T follicular helper cell (primary cell): ENCODE data around the gene CACNG3.
"Not testable (repeated sequence)": the region's sequence is repeated elsewhere in the genome, so short reads cannot be mapped to it uniquely, and the experiment has no call there.

Source experiments
- DNase-seq: peaks from one replicate; pipeline ENCODE4 v3.0.0-alpha.2; 2020; ENCODE audit warnings: low read depth

Gene CACNG3

DNA sequence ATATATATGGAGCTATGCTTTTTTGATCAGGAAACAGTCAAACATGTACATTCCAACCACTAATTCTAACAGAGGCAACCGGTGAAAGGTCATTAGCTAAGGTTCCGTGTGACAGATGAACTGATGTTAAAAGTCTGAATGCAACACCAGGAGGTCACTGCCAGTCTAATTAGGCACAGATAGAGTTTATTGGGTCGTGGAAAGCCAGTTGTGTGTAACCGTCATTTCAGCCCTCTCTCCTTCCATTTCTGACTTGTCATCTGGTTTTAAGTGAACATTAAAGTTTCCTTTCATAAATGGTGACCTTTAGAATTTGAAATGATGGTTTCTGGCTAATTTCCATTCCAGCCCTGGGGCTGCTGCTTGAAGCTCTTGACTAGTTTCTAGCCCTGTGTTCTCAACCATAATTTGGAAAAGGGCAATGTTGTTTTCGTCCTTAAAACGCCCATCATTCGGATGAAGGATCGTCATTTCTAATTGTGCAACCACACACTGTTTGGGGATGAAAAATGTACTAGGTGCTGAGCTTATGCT lies 23.9 kb downstream of the CACNG3 start:
- no peak for DNase-seq

DNA sequence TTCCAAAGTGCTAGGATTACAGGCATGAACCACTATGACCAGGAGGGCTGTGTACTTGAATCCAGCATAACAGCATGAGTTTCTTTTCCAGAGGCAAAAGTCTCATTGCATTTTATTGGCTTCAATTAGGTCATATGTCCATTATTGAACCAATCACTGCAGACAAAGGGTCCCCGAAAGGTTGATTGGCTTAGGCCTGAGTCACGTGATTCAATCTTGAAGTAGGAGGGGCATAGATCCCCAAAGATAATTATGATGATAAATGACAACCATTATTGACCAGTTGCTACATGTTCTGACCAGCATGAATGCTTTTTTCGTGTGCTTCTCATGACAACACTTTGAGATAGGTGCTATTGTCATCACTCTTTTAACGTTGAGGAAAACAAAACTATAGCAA lies 25.3 kb downstream of the CACNG3 start:
- no peak for DNase-seq

DNA sequence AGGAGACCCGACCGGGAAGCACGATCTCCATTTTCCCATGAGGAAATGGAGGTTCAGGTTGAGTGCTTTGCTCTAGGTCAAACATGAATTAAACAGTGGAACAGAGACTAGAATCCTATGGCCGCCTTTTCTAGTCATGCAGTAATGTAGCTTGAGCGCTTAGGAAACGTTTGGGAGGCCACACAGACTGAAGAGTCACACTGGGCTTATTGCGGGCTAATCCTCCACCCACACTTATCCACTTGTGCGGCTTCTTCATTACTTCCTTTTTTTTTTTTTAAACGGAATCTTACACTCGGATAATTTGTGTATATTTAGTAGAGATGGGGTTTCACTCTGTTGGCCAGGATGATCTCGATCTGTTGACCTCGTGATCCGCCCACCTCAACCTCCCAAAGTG lies 26.0 kb downstream of the CACNG3 start:
- DNase-seq, result no peak

DNA sequence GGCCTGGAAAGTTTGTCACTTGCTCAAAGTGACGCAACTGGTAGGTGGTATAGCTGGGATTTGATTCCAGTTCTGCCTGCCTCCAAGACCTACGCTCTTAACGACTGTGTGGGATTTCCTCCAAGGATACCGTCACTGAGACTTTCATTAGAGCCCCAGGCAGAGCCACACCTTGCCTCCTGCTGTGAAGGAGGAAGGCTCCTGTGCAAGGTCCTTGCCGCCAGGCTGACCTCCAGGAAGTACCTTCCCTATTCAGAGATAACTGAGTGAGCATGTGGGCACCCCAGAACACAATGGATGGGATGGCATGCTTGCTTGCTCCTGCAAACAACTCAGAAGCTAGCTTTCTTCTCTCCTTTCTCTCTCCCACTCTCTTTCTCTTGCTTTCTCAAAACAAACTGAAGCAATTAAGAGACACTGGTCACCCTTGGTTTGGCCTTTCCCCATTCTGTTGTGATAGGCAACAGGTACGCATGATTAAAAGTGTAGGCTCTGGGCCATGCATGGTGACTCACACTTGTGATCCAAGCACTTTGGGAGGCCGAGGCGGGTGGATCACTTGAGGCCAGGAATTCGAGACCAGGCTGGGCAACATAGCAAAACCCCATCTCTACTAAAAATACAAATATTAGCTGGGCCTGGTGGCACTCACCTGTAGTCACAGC lies 30.7 kb downstream of the CACNG3 start:
- no peak for DNase-seq

DNA sequence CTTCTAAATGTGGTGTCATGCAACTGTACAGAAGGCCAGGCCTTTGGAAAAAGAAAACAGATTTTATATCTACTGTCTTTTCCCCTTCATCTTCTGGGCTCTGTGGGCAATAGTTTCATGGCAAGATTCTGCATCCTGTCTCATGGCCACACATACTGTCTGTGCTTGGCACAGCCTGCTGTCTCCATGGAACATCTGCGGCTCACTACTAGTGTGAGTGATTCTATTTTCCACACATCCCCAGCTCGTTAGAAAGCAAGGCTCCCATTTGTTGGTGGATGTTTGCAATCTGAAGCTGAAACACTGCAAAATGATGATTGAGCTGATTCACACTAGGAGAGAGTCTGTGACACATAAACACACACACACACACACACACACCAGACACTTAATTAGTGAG lies 32.4 kb downstream of the CACNG3 start:
- DNase-seq, result no peak

DNA sequence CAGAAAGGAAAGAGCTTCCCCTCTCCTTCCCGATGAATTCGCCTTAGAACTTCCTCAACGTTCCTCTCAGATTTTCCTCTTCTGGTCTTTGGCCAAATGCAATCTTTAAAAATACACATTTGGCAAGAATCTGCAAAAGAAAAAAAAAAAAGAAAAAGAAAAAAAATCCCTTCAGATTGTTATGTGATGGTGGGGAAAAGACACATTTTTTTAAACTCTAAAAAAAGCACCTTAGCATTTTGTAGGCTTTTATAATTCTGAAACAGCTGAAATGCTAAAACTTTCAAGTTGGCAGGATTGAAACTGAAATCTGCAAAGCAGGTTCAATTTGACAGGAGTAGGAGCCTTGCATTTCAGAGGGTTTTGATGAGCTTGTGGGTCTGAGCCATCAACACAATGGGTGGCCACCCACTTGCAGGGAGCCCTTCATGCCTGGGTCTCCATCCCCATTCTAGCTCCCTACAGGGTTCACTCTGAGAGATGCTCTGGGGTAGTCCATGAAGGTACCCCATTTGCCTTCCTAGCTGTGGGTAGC lies 33.1 kb downstream of the CACNG3 start:
- DNase-seq, result no peak

DNA sequence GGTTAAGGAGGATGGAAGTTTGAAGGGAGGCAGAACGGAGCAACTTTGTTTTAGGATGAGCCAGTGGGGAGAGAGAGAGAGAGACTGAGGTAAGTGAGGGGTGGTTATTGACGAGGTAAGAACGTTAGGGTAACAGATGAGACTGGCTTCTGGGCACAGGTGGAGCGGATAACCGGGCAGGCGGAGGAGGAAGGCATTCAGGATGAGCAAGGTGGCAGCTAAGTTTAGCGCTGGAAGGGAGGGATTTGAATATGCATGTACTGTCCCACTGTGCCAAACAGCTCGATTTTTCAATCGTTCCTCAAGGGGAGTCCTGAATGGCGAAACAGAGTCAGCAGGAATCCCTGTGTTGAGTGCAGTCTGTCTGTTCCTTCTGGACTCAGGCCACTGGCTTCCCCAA lies 35.8 kb downstream of the CACNG3 start:
- no peak for DNase-seq

DNA sequence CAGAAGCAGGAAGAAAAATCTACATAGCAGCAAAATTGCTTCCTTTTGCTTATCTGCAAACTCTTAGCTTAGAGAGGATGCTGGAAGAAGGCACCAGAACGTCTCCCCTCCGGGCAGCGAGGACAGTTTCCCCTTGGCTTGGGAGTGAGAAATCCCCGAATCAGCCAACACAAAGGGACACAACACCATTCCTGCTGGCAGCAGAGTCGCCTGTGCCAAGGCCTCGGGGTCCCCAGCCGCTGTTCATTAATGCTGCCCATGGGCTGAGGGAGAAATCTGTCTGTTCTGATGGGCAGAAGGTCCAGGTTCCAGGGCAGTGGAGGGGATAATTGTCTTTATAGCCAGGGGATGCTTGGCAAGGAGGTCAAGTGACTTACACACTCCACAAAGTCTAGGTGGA lies 38.0 kb downstream of the CACNG3 start:
- no peak for DNase-seq

DNA sequence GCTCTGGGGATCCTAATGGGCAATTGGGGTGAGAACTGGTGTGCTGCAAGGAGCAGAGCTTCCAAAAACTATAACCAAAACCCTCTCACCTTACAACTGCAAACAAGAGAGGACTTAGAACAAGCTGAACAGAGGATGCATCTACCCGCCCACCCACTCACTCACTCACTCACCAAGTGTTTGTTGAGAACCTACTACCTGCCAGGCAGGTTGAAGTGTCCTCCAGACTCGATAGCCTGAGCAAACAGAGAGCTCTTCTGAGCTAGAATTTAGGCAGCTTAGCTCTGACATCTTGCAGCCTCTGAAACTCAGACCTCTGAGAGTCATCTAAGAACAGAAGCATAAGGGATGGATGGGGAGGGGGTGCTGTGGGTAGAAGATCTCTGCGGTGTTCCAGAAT lies 41.2 kb downstream of the CACNG3 start:
- no peak for DNase-seq

DNA sequence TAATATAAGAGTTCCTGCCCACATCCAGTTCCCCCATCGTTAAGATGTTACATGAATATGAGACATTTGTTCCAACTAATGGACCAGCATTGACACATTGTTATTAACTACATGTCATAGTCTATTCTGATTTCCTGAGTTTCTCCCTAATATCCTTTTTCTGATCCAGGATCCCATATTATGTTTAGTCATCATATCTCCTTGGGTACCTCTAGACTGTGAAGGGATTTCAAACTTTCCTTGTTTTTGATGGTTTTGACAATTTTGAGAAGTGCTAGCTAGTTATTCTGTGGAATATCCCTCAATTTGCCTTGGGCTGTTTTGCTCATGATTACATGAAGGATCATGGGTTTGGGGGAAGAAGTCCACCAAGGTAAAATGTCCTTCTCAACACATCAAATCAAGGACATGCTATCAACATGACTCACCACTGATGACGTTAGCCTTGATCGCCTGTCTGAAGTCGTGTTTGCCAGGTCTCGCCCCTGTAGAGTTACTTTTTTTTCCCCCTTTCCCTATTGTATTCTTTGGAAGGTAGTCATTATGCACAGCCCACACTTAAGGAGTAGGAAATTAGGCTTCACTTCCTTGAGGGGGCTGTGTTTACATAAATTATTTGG lies 42.5 kb downstream of the CACNG3 start:
- DNase-seq, result no peak

DNA sequence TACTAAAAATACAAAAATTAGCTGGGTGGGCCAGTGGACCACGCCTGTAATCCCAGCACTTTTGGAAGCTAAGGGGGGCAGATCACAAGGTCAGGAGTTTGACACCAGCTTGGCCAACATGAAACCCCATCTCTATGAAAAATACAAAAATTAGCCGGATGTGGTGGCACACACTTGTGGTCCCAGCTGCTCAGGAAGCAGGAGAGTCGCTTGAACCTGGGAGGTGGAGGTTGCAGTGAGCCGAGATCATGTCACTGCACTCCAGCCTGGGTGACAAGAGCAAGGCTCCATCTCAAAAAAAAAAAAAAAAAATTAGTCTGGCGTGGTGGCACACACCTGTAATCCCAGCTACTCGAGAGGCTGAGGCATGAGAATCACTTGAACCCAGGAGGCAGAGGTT lies 44.6 kb downstream of the CACNG3 start:
- DNase-seq, result not testable (repeated sequence)

DNA sequence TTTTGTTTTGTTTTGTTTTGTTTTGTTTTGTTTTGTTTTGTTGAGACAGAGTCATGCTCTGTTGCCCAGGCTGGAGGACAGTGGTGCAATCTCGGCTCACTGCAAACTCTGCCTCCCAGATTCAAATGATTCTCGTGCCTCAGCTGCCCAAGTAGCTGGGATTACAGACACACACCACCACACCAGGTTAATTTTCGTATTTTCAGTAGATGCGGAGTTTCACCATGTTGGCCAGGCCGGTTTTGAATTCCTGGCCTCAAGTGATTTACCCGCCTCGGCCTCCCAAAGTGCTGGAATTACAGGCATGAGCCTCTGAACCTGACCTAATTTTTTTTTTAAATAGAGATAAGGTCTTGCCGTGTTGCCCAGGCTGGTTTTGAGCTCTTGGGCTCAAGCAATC lies 46.5 kb downstream of the CACNG3 start:
- DNase-seq, result no peak

DNA sequence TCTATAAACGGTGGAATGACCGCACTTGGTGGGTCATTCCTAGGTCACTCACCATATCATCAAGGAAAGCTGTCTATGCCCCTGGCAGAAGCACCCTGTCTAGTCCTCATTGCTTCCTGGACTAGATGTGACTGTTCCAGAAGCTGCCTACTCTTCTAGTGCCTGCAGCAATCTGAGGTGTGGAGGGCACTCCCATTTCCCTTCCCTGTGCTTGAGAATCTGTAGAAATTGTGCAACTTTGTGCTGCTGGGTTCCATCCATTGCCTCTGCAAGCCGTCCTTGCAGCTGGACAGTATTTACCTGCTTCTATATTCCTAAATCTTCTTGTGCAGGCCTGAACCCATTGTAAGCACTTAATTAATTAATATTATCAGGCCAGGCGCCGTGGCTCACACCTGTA lies 52.1 kb downstream of the CACNG3 start:
- DNase-seq, result no peak

DNA sequence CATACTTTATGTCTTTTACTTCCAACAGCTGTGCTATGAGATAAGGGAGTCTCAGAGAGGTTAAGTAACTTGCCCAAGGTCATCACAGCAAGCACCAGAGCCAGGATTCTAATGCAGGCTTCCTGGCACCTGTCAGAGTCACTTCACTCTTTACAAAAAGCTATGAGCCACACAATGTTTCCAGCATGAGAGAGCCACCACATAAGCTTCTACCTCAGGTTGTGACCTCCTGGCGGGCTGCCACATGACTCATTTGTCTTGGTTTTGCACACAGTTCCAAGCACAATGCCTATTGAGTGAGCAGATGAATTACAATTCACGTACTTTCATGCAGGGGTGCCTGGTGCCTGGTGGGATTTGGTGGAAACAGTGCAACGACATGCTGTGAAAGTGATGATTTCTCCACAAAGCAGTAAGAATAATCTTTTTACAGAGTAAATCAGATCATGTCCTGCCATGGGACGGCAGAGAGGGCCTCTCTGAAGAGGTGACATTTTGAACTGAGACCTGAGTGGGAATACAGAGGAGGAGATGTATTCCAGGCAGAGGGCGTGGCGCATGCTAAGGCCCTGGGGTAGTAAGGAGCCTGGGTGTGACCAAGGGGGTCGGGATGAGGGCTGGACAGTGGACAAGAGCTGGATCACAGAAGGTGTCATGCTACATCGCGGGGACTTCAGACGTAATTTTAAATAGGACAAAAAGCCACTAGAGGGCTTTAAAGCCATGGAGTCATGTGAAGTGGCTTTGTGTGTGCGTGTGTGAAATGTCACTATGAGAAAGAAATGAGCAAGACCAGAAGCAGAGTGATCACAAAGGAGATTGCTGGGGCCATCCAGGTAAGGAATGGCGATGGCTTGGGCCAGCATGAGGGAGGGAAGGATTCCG lies 53.4 kb downstream of the CACNG3 start:
- DNase-seq, result no peak

DNA sequence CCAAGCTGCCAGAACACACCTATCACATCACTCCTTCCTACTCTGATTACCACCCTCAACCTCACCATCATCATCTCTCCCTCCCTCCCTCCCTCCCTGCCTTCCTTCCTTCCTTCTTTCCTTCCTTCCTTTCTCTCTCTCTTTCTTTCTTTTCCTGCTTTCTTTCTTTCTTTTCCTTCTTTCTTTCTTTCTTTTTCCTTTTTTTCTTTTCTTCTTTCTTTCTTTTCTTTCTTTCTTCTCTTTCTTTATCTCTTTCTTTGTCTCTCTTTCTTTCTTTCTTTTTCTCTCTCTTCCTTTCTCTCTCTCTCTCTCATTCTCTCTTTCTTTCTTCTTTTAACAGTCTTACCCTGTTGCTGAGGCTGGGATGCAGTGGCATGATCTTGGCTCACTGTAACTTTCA lies 59.2 kb downstream of the CACNG3 start:
- no peak for DNase-seq

DNA sequence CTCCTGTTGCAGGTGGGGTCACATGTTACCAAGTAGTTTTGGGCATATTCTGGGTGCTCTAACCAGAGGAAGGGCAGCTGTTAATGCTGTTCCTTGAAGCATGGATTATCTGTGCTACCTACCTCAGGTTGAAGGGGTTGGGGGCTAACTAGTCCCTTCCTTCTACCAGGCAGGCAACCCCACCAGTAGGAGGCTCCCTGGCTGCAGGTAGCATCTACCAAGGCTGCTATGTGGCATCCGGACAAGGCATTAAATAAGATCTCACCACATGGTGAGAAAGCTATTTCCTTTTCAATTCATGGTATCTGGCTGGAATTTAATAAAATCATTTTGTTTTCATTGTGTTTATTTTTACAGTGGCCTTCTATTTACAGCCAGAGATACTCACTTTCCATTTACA lies 62.5 kb downstream of the CACNG3 start:
- DNase-seq, result no peak

DNA sequence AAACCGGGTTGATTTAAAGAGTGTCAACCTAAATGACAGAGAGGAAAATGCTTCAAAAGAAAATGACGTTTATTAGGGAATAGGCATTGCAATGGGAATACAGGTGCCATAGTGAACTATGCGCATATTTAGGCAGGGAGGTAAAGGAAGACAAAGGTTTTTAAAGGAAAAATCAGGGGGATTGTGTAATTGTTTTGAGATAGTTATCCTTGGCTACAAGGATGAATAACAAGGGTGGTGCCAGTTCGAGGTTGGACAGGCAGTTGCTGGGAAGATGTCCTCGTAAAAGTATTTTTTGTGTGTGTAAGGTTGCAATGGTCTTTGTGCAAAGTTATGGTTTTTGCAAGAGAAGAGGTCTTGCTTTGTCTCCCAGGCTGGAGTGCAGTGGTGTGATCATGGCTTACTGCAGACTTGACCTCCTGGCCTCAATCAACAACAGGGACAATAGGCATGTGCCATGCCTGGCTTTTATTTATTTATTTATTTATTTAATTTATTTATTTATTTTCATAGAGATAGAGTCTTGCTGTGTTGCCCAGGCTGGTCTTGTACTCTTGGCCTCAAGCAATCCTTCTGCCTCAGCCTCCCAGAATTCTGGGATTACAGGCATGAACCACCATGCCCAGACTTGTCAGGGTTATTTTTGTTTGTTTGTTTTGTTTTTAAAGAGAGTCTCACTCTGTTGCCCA lies 63.1 kb downstream of the CACNG3 start:
- DNase-seq, result no peak

DNA sequence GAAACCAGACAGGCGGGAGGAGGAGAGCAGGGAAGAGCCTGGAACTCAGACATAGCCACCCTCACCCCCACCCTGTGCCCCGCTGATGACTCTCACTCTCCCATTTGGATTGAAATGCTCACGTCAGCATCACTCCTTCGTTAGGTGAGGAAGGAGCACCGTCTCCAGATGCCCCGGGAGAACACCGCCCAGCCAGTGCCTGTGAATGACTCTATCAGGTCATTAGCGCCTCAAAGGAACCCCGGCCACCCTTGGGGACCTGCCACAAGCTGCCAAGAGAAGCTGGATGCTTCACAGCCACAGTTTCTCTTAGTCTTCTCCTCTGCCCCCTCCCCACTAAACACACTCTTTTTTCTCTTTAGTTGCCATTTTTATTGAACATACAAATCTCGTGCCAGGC lies 66.0 kb downstream of the CACNG3 start:
- DNase-seq, result no peak

DNA sequence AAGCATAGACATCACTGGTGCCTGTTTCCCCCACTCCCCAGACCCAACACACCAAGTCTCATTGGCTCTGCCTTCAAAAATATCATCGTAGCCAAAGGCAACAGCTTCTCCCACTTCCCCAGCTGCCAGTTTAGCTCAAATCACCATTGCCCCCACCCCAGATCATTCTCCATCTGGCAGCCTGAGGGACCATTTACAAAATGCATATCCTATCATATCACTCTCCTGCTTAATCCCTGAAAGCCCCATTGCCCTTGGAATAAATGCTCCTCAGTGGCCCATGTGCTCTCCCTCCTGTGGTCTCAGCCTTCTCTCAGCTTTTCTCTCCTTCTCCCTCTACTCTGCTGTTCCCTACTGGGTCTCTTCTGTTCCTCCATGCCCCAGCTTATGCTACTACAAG lies 68.3 kb downstream of the CACNG3 start:
- no peak for DNase-seq

DNA sequence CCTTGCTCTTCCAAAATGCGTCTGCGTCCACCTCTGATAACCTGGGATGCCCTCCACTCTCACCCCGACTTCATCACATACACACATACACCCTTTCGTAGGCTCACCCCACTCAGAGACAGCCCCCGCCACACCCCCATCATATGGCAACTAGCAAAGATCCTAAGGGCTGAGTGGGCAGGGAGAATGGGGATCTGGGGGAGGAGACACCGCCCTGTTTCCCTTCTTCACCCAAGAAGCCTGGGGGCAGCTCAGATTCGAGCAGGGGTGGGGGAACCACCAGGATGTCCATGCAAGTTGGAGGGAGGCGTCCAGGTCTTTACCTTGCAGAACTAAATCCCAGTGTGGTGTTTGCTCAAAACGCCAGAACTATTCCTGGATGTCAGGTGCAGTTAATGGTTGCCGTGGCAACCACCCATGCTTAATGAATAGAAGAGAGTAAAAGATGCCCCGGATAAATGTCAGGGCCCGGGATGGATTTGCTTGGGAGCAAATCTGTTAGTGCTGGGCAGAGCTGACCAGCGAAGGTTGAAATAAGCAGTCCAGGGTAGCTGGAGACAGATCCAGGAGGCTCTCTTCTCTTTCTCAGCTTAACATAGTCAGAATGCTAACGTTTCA lies 72.8 kb downstream of the CACNG3 start:
- DNase-seq, result no peak

DNA sequence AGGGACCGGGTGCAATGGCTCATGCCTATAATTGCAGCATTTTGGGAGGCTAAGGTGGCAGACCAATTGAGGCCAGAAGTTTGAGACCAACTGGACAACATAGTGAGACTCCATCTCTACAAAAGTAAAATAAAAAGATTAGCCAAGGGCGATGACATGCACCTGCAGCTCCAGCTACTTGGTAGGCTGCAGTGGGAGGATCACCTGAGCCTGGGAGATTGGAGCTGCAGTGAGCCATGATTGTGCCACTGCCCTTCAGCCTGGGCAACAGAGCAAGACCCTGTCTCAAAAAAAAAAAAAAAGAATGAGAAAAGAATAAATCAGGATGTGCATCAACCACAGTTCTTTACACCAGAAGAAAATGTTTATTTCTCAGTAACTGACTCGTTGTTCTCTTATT lies 76.0 kb downstream of the CACNG3 start:
- no peak for DNase-seq
